Testis (tissue), 2 donors: ENCODE results near the gene LNP1.

Experiments used
- CTCF ChIP-seq, 3 experiments: fragments of 450-650 bp in 2 of 3; fragments of 200-600 bp in 1 of 3; sonication (generic) in 1 of 3; IDR thresholded peaks; one replicate each; pipeline ENCODE4 v1.5.1; 2016 to 2019; ENCODE audit warnings: antibody characterized with exemption in 3 of 3, mild to moderate bottlenecking in 2 of 3, moderate library complexity in 1 of 3
- POLR2A ChIP-seq: fragments of 450-650 bp; IDR thresholded peaks from one replicate; pipeline ENCODE4 v1.6.1; 2017; ENCODE audit warnings: antibody characterized with exemption, mild to moderate bottlenecking, moderate library complexity

GRCh38 chr3:100483529-100483928 is 82.2 kb downstream of the LNP1 start:
- TF ChIP-seq CTCF (IDR thresholded peaks at IDR 0.05) (no peak), POLR2A (no peak)
